HFFc6 (cell line): ENCODE data around the gene ATAD1. TPM values are rescaled to one million over a fixed set of nuclear protein-coding genes. Genes with fewer than 3 reads are reported as not detected.

Experiments used
- DNase-seq: peaks from one replicate; pipeline ENCODE4 v3.0.0-alpha.2; 2018
- H3K27ac Mint-ChIP-seq: 2 replicates; pipeline ENCODE4 v1.8.0; 2020; ENCODE audit warnings: mild to moderate bottlenecking, mixed read lengths
- H3K27me3 Mint-ChIP-seq: 2 replicates; pipeline ENCODE4 v1.8.0; 2021; ENCODE audit warnings: mild to moderate bottlenecking, moderate library complexity, mixed read lengths; ENCODE audit not compliant: insufficient read depth
- H3K36me3 Mint-ChIP-seq: 2 replicates; pipeline ENCODE4 v1.8.0; 2021; ENCODE audit warnings: low read depth, mixed read lengths
- H3K4me1 Mint-ChIP-seq: 2 replicates; pipeline ENCODE4 v1.8.0; 2020; ENCODE audit warnings: low read depth, mixed read lengths
- H3K4me3 Mint-ChIP-seq: 2 replicates; pipeline ENCODE4 v1.8.0; 2020; ENCODE audit warnings: mild to moderate bottlenecking, moderate library complexity, mixed read lengths
- H3K9me3 Mint-ChIP-seq: 2 replicates; pipeline ENCODE4 v1.8.0; 2020; ENCODE audit warnings: mild to moderate bottlenecking, mixed read lengths
- long read RNA-seq: library from polyadenylated mRNA; unstranded; transcript quantifications from one replicate; pipeline ENCODE4 v2.0.0, GENCODE V29; 2019
- total RNA-seq, 6 experiments: library from RNA; stranded (reverse); fragmentation: NEBNext Ultra II Directional; extraction: Animal tissue kit (Norgen Biotek cat#: 25700); gene quantifications; 2 replicates in 1 of 6; 3 replicates in 5 of 6; pipeline ENCODE4 v1.2.3, GENCODE V29; 2021
- TF ChIP-seq, protein P1 (sequence below): fragments of 200-600 bp; sonication (generic); IDR thresholded peaks from 2 replicates; pipeline ENCODE4 v1.5.0; 2021; ENCODE audit warnings: antibody characterized with exemption, mild to moderate bottlenecking

ATAD1 gene, protein sequence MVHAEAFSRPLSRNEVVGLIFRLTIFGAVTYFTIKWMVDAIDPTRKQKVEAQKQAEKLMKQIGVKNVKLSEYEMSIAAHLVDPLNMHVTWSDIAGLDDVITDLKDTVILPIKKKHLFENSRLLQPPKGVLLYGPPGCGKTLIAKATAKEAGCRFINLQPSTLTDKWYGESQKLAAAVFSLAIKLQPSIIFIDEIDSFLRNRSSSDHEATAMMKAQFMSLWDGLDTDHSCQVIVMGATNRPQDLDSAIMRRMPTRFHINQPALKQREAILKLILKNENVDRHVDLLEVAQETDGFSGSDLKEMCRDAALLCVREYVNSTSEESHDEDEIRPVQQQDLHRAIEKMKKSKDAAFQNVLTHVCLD
- 10 to 100 TPM; 33.4 to 44.4 (median 35.8) TPM for total RNA-seq
- long read RNA-seq, full-length matches to known transcripts: 17 of 80 reads
- long read RNA-seq, partial matches to known transcripts: 6 of 80 reads
- long read RNA-seq, other reads (novel, unspliced or antisense): 57 of 80 reads

DNA sequence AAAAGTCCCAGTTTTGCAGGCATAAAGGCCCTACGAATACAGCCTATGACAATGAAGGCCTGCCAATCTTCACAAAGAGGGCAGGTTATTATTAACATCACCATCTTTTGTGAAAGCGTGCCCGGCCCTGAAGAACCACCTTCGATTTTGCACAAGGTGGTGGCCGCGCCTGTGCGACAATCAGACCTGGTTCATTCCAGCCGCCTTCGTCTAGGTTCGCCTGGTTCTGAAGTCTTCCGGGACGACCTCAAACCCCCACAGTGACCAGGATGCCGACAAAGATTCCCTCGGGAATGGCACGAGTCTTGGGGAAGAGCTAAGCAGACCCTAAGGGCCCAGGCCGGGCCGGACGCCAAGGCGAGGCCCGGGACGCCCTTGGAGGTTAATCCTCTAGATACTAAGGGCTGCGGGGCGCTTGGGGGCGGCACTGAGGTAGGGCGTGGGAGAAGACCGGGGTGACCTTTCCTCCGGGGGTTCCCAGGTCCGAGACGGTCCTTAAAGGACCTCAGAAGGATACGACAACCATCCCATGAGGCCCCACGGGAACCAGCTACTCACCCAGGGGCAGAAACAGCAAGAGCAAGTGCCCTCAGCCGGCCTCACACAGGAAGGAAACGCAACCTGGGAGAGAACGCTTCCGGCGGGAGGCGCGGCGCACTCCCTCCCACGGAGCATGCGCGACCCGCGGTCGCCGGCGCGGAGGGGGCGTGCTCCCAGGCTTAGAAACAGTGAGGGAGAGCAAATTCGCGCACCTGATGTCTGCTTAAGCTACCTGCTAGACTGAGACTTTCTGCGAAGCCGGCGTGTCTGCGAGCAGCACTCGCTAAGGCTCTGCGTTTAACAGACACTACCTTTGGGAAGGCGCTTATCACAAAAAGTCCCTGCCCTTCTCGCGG, at the start of gene ATAD1:
ATAD1 (minus strand) TSS at position 618 of the 896 bp plus-strand sequence. CDS start 3,627 bp downstream, outside the sequence.
- Mint-ChIP-seq H3K9me3 (no peaks in the 10 kb centered on the region), H3K4me1 (peaks cover 38% of the 10 kb centered on the region), H3K4me3 (peak within 1 kb of the TSS; percentile 97), H3K36me3 (peaks cover 8% of the 10 kb centered on the region), H3K27ac (peak within 1 kb of the TSS; percentile 96), H3K27me3 (no peaks in the 10 kb centered on the region; the same call in 1 of the 2 replicates)
- TF ChIP-seq, protein P1, sequence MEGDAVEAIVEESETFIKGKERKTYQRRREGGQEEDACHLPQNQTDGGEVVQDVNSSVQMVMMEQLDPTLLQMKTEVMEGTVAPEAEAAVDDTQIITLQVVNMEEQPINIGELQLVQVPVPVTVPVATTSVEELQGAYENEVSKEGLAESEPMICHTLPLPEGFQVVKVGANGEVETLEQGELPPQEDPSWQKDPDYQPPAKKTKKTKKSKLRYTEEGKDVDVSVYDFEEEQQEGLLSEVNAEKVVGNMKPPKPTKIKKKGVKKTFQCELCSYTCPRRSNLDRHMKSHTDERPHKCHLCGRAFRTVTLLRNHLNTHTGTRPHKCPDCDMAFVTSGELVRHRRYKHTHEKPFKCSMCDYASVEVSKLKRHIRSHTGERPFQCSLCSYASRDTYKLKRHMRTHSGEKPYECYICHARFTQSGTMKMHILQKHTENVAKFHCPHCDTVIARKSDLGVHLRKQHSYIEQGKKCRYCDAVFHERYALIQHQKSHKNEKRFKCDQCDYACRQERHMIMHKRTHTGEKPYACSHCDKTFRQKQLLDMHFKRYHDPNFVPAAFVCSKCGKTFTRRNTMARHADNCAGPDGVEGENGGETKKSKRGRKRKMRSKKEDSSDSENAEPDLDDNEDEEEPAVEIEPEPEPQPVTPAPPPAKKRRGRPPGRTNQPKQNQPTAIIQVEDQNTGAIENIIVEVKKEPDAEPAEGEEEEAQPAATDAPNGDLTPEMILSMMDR: peak; percentile 48
- peak; percentile 75 for DNase-seq

DNA sequence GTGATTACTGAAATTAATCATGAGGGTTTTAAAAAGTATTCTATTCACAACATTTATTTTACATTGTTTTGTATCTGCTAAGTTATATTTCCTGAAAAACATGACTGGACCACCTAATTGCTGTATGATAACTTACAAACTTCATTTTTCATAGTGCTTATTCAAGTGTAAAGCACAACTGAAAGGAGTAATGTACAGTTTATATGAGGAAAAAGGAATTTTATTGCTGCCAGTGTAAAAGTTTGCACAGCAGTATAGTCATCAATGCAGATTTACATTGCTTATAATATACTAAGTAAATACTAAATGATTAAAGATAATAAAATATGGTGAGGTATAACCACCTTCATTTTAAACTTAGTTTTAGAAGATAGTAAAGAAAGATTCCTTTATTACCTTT, 49.4 kb upstream of the ATAD1 start:
- peak overlapping the region; percentile 96 for H3K4me3 Mint-ChIP-seq
- TF ChIP-seq, protein P1: no peak
- DNase-seq: no peak
- H3K36me3 Mint-ChIP-seq: peaks cover 47% of the 10 kb centered on the region
- peak overlapping the region; percentile 83 for H3K27ac Mint-ChIP-seq
- H3K9me3 Mint-ChIP-seq: no peaks in the 10 kb centered on the region
- H3K4me1 Mint-ChIP-seq: peaks cover 43% of the 10 kb centered on the region
- H3K27me3 Mint-ChIP-seq: no peaks in the 10 kb centered on the region; the same call in 1 of the 2 replicates

DNA sequence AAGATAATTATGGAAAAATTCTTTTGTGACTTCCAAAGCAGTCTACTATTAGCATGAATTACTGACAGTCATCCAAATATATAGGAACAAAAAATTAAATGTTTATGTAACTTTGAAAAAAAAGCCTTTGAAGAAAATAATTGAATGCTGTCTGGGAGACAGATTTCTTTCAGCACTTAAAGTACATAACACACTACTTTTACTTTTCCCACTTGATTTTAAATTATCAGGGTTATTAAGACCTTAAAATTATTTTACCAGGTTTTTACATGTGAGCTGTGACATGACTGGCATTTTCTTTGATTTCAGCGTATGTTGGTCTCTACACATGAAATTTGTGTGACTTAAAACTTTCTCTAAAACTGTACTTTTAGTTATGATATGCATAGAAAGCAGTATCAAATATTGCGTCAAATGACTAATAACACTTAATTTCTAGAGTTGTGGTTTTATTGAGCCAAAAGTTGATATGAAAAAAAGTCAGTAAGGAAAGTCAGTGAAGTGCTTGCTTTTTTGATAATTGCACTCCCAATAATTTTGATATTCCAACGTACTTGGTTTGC, 48.5 kb upstream of the ATAD1 start:
- TF ChIP-seq, protein P1: no peak
- Mint-ChIP-seq H3K9me3 (no peaks in the 10 kb centered on the region), H3K4me3 (peak overlapping the region; percentile 96), H3K27ac (peak overlapping the region; percentile 83), H3K4me1 (peaks cover 37% of the 10 kb centered on the region), H3K36me3 (peaks cover 45% of the 10 kb centered on the region), H3K27me3 (peaks cover 3% of the 10 kb centered on the region; the same call in 1 of the 2 replicates)
- DNase-seq: no peak

DNA sequence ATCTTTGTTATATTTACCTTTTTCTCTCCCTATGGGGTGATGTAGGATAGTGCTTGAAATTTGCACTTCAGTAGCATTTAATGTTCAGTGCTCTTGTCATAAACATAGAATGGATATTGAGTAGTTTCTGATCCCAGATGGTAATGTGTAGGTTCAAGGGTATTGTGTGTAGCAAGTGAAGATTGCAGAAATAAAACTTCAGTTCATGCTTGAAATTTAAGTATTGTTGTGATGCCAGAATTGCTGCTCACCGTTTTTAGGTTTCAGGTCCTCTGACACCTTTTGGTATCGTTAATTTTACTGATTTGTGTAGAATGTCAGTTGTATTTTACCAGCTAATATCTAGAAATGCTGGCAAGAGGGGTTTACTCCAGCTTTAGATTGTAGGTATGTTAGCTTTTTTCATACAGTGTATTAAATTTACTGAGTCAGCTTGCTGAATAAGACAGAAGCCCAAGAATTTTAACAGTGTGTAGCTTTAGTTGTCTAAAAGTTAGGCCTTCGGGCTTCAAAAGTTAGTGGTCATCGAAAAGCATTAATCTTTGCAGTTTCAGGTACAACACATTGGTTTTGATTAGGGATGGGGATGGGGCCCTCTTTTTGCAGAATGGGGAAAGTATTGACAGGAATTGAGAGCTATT, 47.3 kb upstream of the ATAD1 start:
- TF ChIP-seq, protein P1: no peak
- H3K9me3 Mint-ChIP-seq: no peaks in the 10 kb centered on the region

More for the DNA sequence above, 47.3 kb upstream of the ATAD1 start:
- peaks cover 40% of the 10 kb centered on the region for H3K36me3 Mint-ChIP-seq
- no peak for DNase-seq
- peaks cover 37% of the 10 kb centered on the region for H3K4me1 Mint-ChIP-seq
- H3K27ac Mint-ChIP-seq: peak overlapping the region; percentile 81
- peaks cover 3% of the 10 kb centered on the region; the same call in 1 of the 2 replicates for H3K27me3 Mint-ChIP-seq
- peak overlapping the region; percentile 96 for H3K4me3 Mint-ChIP-seq
